HEK293 (cell line): ENCODE data around the gene TRIP11.
"Not testable (repeated sequence)": the region's sequence is repeated elsewhere in the genome, so short reads cannot be mapped to it uniquely, and the experiment has no call there.

Source experiments
- CTCF ChIA-PET: fragments of 350-600 bp; formaldehyde crosslinking; extraction: SDS; loops from one replicate; lab custom pipeline; 2021; ENCODE audit warnings: antibody characterized with exemption; lab: Yijun Ruan, JAX
- POLR2A ChIA-PET: fragments of 300-600 bp; formaldehyde crosslinking; extraction: SDS; loops from one replicate; lab custom pipeline; 2020; ENCODE audit warnings: antibody characterized with exemption, inconsistent platforms; lab: Yijun Ruan, JAX
- H3K27ac ChIP-seq: fragments of 200-500 bp; sonication (Bioruptor generic); 2 replicates; pipeline ENCODE4 v1.5.1; 2014; ENCODE audit warnings: low read depth, low read length, control low read depth, inconsistent platforms; ENCODE audit errors: extremely low read depth
- H3K36me3 ChIP-seq, 2 experiments: fragments of 200-500 bp in 1 of 2; sonication (Bioruptor generic) in 1 of 2; 1 replicate in 1 of 2; 2 replicates in 1 of 2; pipeline ENCODE4 v1.5.1; 2014 to 2017; ENCODE audit warnings: inconsistent platforms in 2 of 2, low read length in 2 of 2; ENCODE audit not compliant: control insufficient read depth in 2 of 2, insufficient read depth in 1 of 2
- H3K4me1 ChIP-seq: fragments of 200-500 bp; sonication (Bioruptor generic); 2 replicates; pipeline ENCODE4 v1.5.1; 2014; ENCODE audit warnings: mild to moderate bottlenecking, low read length, inconsistent platforms; ENCODE audit not compliant: control insufficient read depth, insufficient read depth
- H3K4me3 ChIP-seq: 2 replicates; pipeline ENCODE4 v1.5.1; 2011; ENCODE audit warnings: low read depth, mild to moderate bottlenecking, control low read depth, low read length, moderate library complexity
- H3K9me3 ChIP-seq: fragments of 200-500 bp; sonication (Bioruptor generic); 2 replicates; pipeline ENCODE4 v1.5.1; 2014; ENCODE audit warnings: low read depth, low read length, inconsistent platforms; ENCODE audit not compliant: control insufficient read depth, insufficient read depth
- GLI4 ChIP-seq: fragments of 450-650 bp; formaldehyde crosslinking; IDR thresholded peaks from 2 replicates; pipeline ENCODE4 v1.5.1; 2016; ENCODE audit warnings: missing biosample characterization, missing genetic modification characterization
- KLF9 ChIP-seq: fragments of 450-650 bp; formaldehyde crosslinking; IDR thresholded peaks from 2 replicates; pipeline ENCODE4 v1.5.1; 2016; ENCODE audit warnings: missing biosample characterization, missing genetic modification characterization, low read depth
- PATZ1 ChIP-seq: fragments of 450-650 bp; formaldehyde crosslinking; IDR thresholded peaks from 2 replicates; pipeline ENCODE4 v1.5.1; 2016; ENCODE audit warnings: missing biosample characterization, missing genetic modification characterization
- PRDM2 ChIP-seq: fragments of 450-650 bp; formaldehyde crosslinking; IDR thresholded peaks from 2 replicates; pipeline ENCODE4 v1.5.1; 2016; ENCODE audit warnings: missing biosample characterization, missing genetic modification characterization, borderline replicate concordance
- YY2 ChIP-seq: fragments of 450-650 bp; formaldehyde crosslinking; IDR thresholded peaks from 2 replicates; pipeline ENCODE4 v1.5.1; 2016; ENCODE audit warnings: missing biosample characterization, missing genetic modification characterization
- ZBTB20 ChIP-seq: fragments of 450-650 bp; formaldehyde crosslinking; IDR thresholded peaks from 2 replicates; pipeline ENCODE4 v1.5.1; 2016; ENCODE audit warnings: missing biosample characterization, missing genetic modification characterization
- ZFP69B ChIP-seq: fragments of 450-650 bp; formaldehyde crosslinking; IDR thresholded peaks from 2 replicates; pipeline ENCODE4 v1.5.1; 2016; ENCODE audit warnings: missing biosample characterization, missing genetic modification characterization
- ZNF311 ChIP-seq: fragments of 450-650 bp; formaldehyde crosslinking; IDR thresholded peaks from 2 replicates; pipeline ENCODE4 v1.5.1; 2017; ENCODE audit warnings: missing biosample characterization, missing genetic modification characterization, borderline replicate concordance
- ZNF600 ChIP-seq: fragments of 450-650 bp; formaldehyde crosslinking; IDR thresholded peaks from 2 replicates; pipeline ENCODE4 v1.5.1; 2016; ENCODE audit warnings: missing biosample characterization, missing genetic modification characterization
- ZNF843 ChIP-seq: fragments of 450-650 bp; formaldehyde crosslinking; IDR thresholded peaks from 2 replicates; pipeline ENCODE4 v1.5.1; 2016; ENCODE audit warnings: missing biosample characterization, missing genetic modification characterization

Gene TRIP11

GRCh38 chr14:92045904-92046303, 6.0 kb upstream of the TRIP11 start:
- H3K27ac ChIP-seq, CTCF ChIA-PET, H3K36me3 ChIP-seq, POLR2A ChIA-PET, H3K4me3 ChIP-seq, H3K9me3 ChIP-seq, H3K4me1 ChIP-seq: not testable (repeated sequence)
- TF ChIP-seq ZNF600 (tag by site-specific recombination), result peak; percentile 98

GRCh38 chr14:92041766-92042165, 1.9 kb upstream of the TRIP11 start:
- H3K27ac ChIP-seq, POLR2A ChIA-PET, H3K4me1 ChIP-seq, H3K36me3 ChIP-seq, CTCF ChIA-PET, H3K9me3 ChIP-seq, H3K4me3 ChIP-seq: not testable (repeated sequence)

GRCh38 chr14:92041203-92041602, 1.3 kb upstream of the TRIP11 start:
- H3K4me3 ChIP-seq, result no peak overlapping the region
- TF ChIP-seq ZNF311 (tag by site-specific recombination) (no peak), PRDM2 (tag by site-specific recombination) (no peak), YY2 (tag by site-specific recombination) (no peak), ZFP69B (tag by site-specific recombination) (no peak), GLI4 (no peak), ZNF843 (no peak), ZBTB20 (no peak), PATZ1 (tag by site-specific recombination) (no peak), KLF9 (tag by site-specific recombination) (no peak)
- TF ChIP-seq, all 188 proteins: peak for 0
- Histone ChIP-seq H3K36me3 (peaks cover 0 to 4% of the 10 kb centered on the region in 2 experiments; a peak in 1 of 3 replicates), H3K27ac (0 out of 2 replicates have a peak overlapping the region, but pooled peaks have one; percentile 97), H3K9me3 (no peaks in the 10 kb centered on the region), H3K4me1 (peaks cover 10% of the 10 kb centered on the region; the same call in 1 of the 2 replicates)
- ChIA-PET CTCF (no interaction called here), POLR2A (interaction anchor here (1.0 kb wide), 1 partner anchor 81 kb away, joined by 3 read pairs; the partner anchor contains the start of genes CPSF2 and NDUFB1)
